SK-N-SH (cell line): Measurements from ENCODE around the gene MEGF10. TPM values are rescaled to one million over a fixed set of nuclear protein-coding genes. Genes with fewer than 3 reads are reported as not detected.

Experiments used
- CTCF ChIA-PET: fragments of 300-600, 350-600 bp; formaldehyde crosslinking; extraction: SDS; loops from one replicate; lab custom pipeline; 2021; lab: Yijun Ruan, JAX
- POLR2A ChIA-PET: fragments of 350-600 bp; sonication (Branson Sonifier 250); formaldehyde crosslinking; extraction: SDS; loops from one replicate; lab custom pipeline; 2020; ENCODE audit warnings: antibody characterized with exemption, inconsistent platforms; lab: Yijun Ruan, JAX
- DNase-seq: peaks from one replicate; pipeline ENCODE4 v3.0.0; 2012
- H2AFZ ChIP-seq: fragments of 200-600 bp; sonication (generic); 2 replicates; pipeline ENCODE4 v1.8.1; 2016; ENCODE audit warnings: antibody characterized with exemption, mild to moderate bottlenecking, low read depth
- H3F3A ChIP-seq: fragments of 200-600 bp; sonication (generic); replicated peaks from 2 replicates; pipeline ENCODE3; 2016; ENCODE audit warnings: antibody characterized with exemption, mild to moderate bottlenecking; ENCODE audit not compliant: insufficient read depth
- H3K27ac ChIP-seq, 2 experiments: fragments of 200-500 bp in 1 of 2; fragments of 200-600 bp in 1 of 2; sonication (Bioruptor generic) in 1 of 2; sonication (generic), shearing (Covaris generic) in 1 of 2; 2 replicates each; pipeline versions ENCODE4 v1.5.1 to v1.6.1; 2014 to 2016; ENCODE audit warnings: low read depth in 2 of 2, inconsistent platforms in 1 of 2, low read length in 1 of 2, mild to moderate bottlenecking in 1 of 2, mixed read lengths in 1 of 2
- H3K27me3 ChIP-seq: fragments of 200-600 bp; sonication (generic), shearing (Covaris generic); 2 replicates; pipeline ENCODE4 v1.6.1; 2016; ENCODE audit warnings: mixed run types; ENCODE audit not compliant: insufficient read depth
- H3K36me3 ChIP-seq, 2 experiments: fragments of 200-500 bp in 1 of 2; fragments of 200-600 bp in 1 of 2; sonication (Bioruptor generic) in 1 of 2; sonication (generic) in 1 of 2; replicated peaks in 1 of 2; 2 replicates each; pipeline versions ENCODE3 to v1.5.1; 2014 to 2016; ENCODE audit warnings: low read length in 1 of 2, mild to moderate bottlenecking in 1 of 2; ENCODE audit not compliant: insufficient read depth in 2 of 2, control insufficient read depth in 1 of 2
- H3K4me1 ChIP-seq, 2 experiments: fragments of 200-500 bp in 1 of 2; fragments of 200-600 bp in 1 of 2; sonication (Bioruptor generic) in 1 of 2; sonication (generic), shearing (Covaris generic) in 1 of 2; 2 replicates each; pipeline versions ENCODE4 v1.5.1 to v1.6.1; 2014 to 2016; ENCODE audit warnings: low read depth in 1 of 2, low read length in 1 of 2, mixed run types in 1 of 2; ENCODE audit not compliant: insufficient read depth in 2 of 2, control insufficient read depth in 1 of 2
- H3K4me2 ChIP-seq: fragments of 200-600 bp; sonication (generic), shearing (Covaris generic); 2 replicates; pipeline ENCODE4 v1.6.1; 2017; ENCODE audit warnings: mixed run types
- H3K4me3 ChIP-seq, 2 experiments: fragments of 200-500 bp in 1 of 2; fragments of 200-600 bp in 1 of 2; sonication (Bioruptor generic) in 1 of 2; sonication (generic), shearing (Covaris generic) in 1 of 2; 2 replicates each; pipeline versions ENCODE4 v1.5.1 to v1.8.1; 2014 to 2016; ENCODE audit warnings: low read depth in 2 of 2, inconsistent platforms in 1 of 2, low read length in 1 of 2, mild to moderate bottlenecking in 1 of 2, mixed read lengths in 1 of 2, moderate library complexity in 1 of 2
- H3K79me2 ChIP-seq: fragments of 200-600 bp; sonication (generic); 2 replicates; pipeline ENCODE4 v1.8.1; 2017; ENCODE audit warnings: mild to moderate bottlenecking; ENCODE audit not compliant: insufficient read depth
- H3K9ac ChIP-seq: fragments of 200-600 bp; sonication (generic); 2 replicates; pipeline ENCODE4 v1.6.1; 2017; ENCODE audit warnings: mixed run types
- H3K9me2 ChIP-seq: fragments of 200-600 bp; sonication (generic); 2 replicates; pipeline ENCODE4 v1.6.1; 2017; ENCODE audit warnings: mixed run types
- H3K9me3 ChIP-seq: fragments of 200-600 bp; sonication (generic); 2 replicates; pipeline ENCODE4 v1.6.1; 2017; ENCODE audit warnings: mixed run types, mild to moderate bottlenecking, moderate library complexity
- H4K20me1 ChIP-seq: fragments of 200-600 bp; sonication (generic); 2 replicates; pipeline ENCODE4 v1.6.1; 2017; ENCODE audit warnings: mild to moderate bottlenecking, mixed run types; ENCODE audit not compliant: insufficient read depth
- CHD2 ChIP-seq: fragments of 150-350 bp; IDR thresholded peaks from 2 replicates; pipeline ENCODE4 v1.6.1; 2018; ENCODE audit warnings: low read length; ENCODE audit not compliant: partially characterized antibody
- EP300 ChIP-seq, 2 experiments: IDR thresholded peaks; 2 replicates each; pipeline versions ENCODE4 v1.4.0 to v1.6.1; 2012; ENCODE audit warnings: borderline replicate concordance in 1 of 2, low read depth in 1 of 2, low read length in 1 of 2
- EZH2phosphoT487 ChIP-seq: fragments of 200-600 bp; sonication (generic); IDR thresholded peaks from 2 replicates; pipeline ENCODE4 v1.6.1; 2017; ENCODE audit warnings: low read depth, mixed run types, mild to moderate bottlenecking, antibody characterized with exemption, moderate library complexity, borderline replicate concordance
- FOSL2 ChIP-seq: IDR thresholded peaks from 2 replicates; pipeline ENCODE4 v1.4.0; 2012; ENCODE audit warnings: low read depth, mild to moderate bottlenecking, moderate library complexity, borderline replicate concordance
- FOXM1 ChIP-seq: IDR thresholded peaks from 2 replicates; pipeline ENCODE4 v1.4.0; 2012; ENCODE audit warnings: low read depth, mild to moderate bottlenecking
- GABPA ChIP-seq: IDR thresholded peaks from 2 replicates; pipeline ENCODE4 v1.4.0; 2012; ENCODE audit warnings: low read depth, mild to moderate bottlenecking
- GATA2 ChIP-seq: sonication (generic); formaldehyde crosslinking; IDR thresholded peaks from 2 replicates; pipeline ENCODE4 v1.5.0; 2020; ENCODE audit warnings: mild to moderate bottlenecking, missing genetic modification reagents
- MEF2A ChIP-seq: IDR thresholded peaks from 2 replicates; pipeline ENCODE4 v1.4.0; 2012; ENCODE audit warnings: low read depth, borderline replicate concordance
- MXI1 ChIP-seq: IDR thresholded peaks from 2 replicates; pipeline ENCODE4 v1.6.1; 2012; ENCODE audit warnings: mild to moderate bottlenecking, low read depth, low read length, improper control_type of control experiment
- NFIC ChIP-seq: IDR thresholded peaks from 2 replicates; pipeline ENCODE4 v1.4.0; 2012; ENCODE audit warnings: borderline replicate concordance
- NRF1 ChIP-seq: IDR thresholded peaks from 2 replicates; pipeline ENCODE4 v1.6.1; 2012; ENCODE audit warnings: low read depth, mild to moderate bottlenecking, low read length
- POLR2AphosphoS5 ChIP-seq: IDR thresholded peaks from 2 replicates; pipeline ENCODE4 v1.6.1; 2012; ENCODE audit warnings: low read depth, low read length
- RAD21 ChIP-seq: IDR thresholded peaks from 2 replicates; pipeline ENCODE4 v1.6.1; 2012; ENCODE audit warnings: mild to moderate bottlenecking, low read length
- RFX5 ChIP-seq: IDR thresholded peaks from 2 replicates; pipeline ENCODE4 v1.6.1; 2012; ENCODE audit warnings: mild to moderate bottlenecking, improper control_type of control experiment, low read length
- SIN3A ChIP-seq: IDR thresholded peaks from 2 replicates; pipeline ENCODE4 v1.6.1; 2012; ENCODE audit warnings: low read depth, mild to moderate bottlenecking, low read length, moderate library complexity, borderline replicate concordance
- SMC3 ChIP-seq: IDR thresholded peaks from 2 replicates; pipeline ENCODE4 v1.6.1; 2012; ENCODE audit warnings: low read depth, low read length, improper control_type of control experiment
- TAF1 ChIP-seq: IDR thresholded peaks from 2 replicates; pipeline ENCODE4 v1.6.1; 2012; ENCODE audit warnings: low read depth, mild to moderate bottlenecking, low read length, moderate library complexity, borderline replicate concordance
- TEAD4 ChIP-seq: IDR thresholded peaks from 2 replicates; pipeline ENCODE4 v1.4.0; 2012; ENCODE audit warnings: mild to moderate bottlenecking, borderline replicate concordance; ENCODE audit not compliant: insufficient read depth
- WGBS: methylation state at CpG from one replicate; pipeline ENCODE4 v1.1.6; 2017; ENCODE audit warnings: low lambda C conversion rate; 5-methylcytosine and 5-hydroxymethylcytosine counted together
- polyA plus RNA-seq, 3 experiments: library from polyadenylated mRNA; depleted of rRNA; stranded (reverse); fragments of >200 nt; gene quantifications; 2 replicates each; pipeline ENCODE4 v1.2.3, GENCODE V29; 2012
- TF ChIP-seq, protein P1 (sequence below): IDR thresholded peaks from 2 replicates; pipeline ENCODE4; 2012
- TF ChIP-seq, protein P2 (sequence below): IDR thresholded peaks from 2 replicates; pipeline ENCODE4 v1.4.0; 2012; ENCODE audit warnings: low read depth, borderline replicate concordance
- TF ChIP-seq, protein P3 (sequence below): fragments of 150-350 bp; IDR thresholded peaks from 2 replicates; pipeline ENCODE4 v1.6.1; 2017; ENCODE audit warnings: antibody characterized with exemption, low read length, low read depth, borderline replicate concordance
- TF ChIP-seq, protein P4 (sequence below): IDR thresholded peaks from 2 replicates; pipeline ENCODE4 v1.4.0; 2012; ENCODE audit warnings: low read depth
- TF ChIP-seq, protein P5 (sequence below): fragments of 150-350 bp; IDR thresholded peaks from 2 replicates; pipeline ENCODE4 v1.6.1; 2016; ENCODE audit warnings: mild to moderate bottlenecking, low read depth, low read length

MEGF10 gene
- polyA plus RNA-seq, 1 of the 3 experiments (the other 2 are of a cell fraction), result 1.1 TPM

DNA sequence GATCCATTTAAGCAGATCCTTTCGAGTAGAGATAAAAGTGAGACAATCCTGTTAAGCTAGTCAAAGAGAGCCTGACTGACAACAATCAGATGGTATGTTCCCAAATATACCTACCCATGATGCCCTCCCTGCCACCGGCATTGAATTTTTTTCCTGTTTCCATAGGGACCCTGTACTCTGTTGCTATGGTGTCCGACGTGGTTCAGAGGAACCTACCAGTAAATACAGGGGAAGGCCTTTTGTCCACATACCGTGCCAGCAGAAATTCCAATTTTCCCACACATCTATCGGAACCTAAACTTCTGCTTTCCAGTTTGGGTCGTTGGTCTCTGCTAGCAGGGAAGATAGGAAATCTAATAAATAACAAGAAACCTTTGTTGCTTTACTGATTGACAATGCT is 64.7 kb downstream of the MEGF10 start (continued):
- TF ChIP-seq GATA2 (CRISPR knock-in tag), result no peak
- TF ChIP-seq, protein P1, sequence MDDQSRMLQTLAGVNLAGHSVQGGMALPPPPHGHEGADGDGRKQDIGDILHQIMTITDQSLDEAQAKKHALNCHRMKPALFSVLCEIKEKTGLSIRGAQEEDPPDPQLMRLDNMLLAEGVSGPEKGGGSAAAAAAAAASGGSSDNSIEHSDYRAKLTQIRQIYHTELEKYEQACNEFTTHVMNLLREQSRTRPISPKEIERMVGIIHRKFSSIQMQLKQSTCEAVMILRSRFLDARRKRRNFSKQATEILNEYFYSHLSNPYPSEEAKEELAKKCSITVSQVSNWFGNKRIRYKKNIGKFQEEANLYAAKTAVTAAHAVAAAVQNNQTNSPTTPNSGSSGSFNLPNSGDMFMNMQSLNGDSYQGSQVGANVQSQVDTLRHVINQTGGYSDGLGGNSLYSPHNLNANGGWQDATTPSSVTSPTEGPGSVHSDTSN, result no peak
- no peak for TF ChIP-seq NFIC
- TF ChIP-seq EP300 (IDR thresholded peaks at IDR 0.05; ENCODE audit: borderline replicate concordance in 1 of 2, low read depth in 1 of 2, low read length in 1 of 2), result no peak
- no peak for TF ChIP-seq TEAD4
- no peak for TF ChIP-seq RFX5
- TF ChIP-seq NRF1, result no peak
- TF ChIP-seq FOSL2, result no peak
- TF ChIP-seq TAF1, result no peak
- TF ChIP-seq, protein P2, sequence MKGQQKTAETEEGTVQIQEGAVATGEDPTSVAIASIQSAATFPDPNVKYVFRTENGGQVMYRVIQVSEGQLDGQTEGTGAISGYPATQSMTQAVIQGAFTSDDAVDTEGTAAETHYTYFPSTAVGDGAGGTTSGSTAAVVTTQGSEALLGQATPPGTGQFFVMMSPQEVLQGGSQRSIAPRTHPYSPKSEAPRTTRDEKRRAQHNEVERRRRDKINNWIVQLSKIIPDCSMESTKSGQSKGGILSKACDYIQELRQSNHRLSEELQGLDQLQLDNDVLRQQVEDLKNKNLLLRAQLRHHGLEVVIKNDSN, result no peak
- TF ChIP-seq POLR2AphosphoS5, result no peak

DNA sequence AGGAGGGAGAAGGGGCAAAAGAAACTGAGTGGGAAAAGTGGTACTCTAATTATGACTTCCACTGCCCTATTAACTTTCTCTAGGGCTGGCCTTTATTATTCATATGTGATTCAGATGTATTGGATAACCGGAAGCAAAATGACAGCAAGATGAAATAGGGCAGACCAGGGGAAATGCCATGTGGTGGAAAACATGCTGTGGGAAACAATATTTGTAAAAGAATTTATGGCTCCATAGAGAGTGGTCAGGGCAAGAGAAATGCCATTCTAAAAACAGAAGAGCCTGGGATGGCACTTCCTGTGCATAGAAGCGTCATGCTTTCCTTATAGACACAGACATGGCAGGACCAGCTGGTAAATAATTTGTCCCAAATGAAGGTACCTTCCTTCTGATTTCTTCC is 67.7 kb downstream of the MEGF10 start:
- POLR2A ChIA-PET, result no interaction called here
- Histone ChIP-seq H3K27me3 (no peaks in the 10 kb centered on the region), H3K4me2 (peak overlapping the region; percentile 41; the same call in 1 of the 2 replicates)
- TF ChIP-seq CHD2 (no peak), MXI1 (no peak), GATA2 (CRISPR knock-in tag) (no peak), RFX5 (no peak), FOSL2 (peak; percentile 70; the same call in 1 of the 2 replicates), GABPA (no peak), EP300 (IDR thresholded peaks at IDR 0.05; ENCODE audit: borderline replicate concordance in 1 of 2, low read depth in 1 of 2, low read length in 1 of 2) (peak in 1 of 2 experiments; percentile 88; a peak in 2 of 4 replicates), MEF2A (peak; percentile 91), FOXM1 (peak; percentile 60; the same call in 1 of the 2 replicates), RAD21 (no peak), SMC3 (no peak), SIN3A (peak; percentile 68; the same call in 1 of the 2 replicates), POLR2AphosphoS5 (peak; percentile 83; the same call in 1 of the 2 replicates), EZH2phosphoT487 (no peak)
- TF ChIP-seq, protein P3, sequence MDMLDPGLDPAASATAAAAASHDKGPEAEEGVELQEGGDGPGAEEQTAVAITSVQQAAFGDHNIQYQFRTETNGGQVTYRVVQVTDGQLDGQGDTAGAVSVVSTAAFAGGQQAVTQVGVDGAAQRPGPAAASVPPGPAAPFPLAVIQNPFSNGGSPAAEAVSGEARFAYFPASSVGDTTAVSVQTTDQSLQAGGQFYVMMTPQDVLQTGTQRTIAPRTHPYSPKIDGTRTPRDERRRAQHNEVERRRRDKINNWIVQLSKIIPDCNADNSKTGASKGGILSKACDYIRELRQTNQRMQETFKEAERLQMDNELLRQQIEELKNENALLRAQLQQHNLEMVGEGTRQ, result no peak
- TF ChIP-seq, protein P4, sequence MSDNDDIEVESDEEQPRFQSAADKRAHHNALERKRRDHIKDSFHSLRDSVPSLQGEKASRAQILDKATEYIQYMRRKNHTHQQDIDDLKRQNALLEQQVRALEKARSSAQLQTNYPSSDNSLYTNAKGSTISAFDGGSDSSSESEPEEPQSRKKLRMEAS, result peak; percentile 89
- TF ChIP-seq, protein P1, result peak; percentile 97
- TF ChIP-seq, protein P5, sequence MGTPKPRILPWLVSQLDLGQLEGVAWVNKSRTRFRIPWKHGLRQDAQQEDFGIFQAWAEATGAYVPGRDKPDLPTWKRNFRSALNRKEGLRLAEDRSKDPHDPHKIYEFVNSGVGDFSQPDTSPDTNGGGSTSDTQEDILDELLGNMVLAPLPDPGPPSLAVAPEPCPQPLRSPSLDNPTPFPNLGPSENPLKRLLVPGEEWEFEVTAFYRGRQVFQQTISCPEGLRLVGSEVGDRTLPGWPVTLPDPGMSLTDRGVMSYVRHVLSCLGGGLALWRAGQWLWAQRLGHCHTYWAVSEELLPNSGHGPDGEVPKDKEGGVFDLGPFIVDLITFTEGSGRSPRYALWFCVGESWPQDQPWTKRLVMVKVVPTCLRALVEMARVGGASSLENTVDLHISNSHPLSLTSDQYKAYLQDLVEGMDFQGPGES, result no peak

More for the DNA sequence above, 67.7 kb downstream of the MEGF10 start:
- 14% methylated on average over 2 of the region's 2 CpGs for WGBS
- peaks cover 0 to 18% of the 10 kb centered on the region in 2 experiments; a peak in 1 of 4 replicates for H3K4me1 ChIP-seq
- H2AFZ ChIP-seq, result peak overlapping the region; percentile 69; the same call in 1 of the 2 replicates
- H3K36me3 ChIP-seq, result no peaks in the 10 kb centered on the region
- H3K79me2 ChIP-seq, result no peaks in the 10 kb centered on the region
- peak overlapping the region; percentile 80 to 99; a peak in 3 of 4 replicates for H3K27ac ChIP-seq
- 0 out of 4 replicates have a peak overlapping the region, but pooled peaks of 1 of the 2 experiments have one; percentile 4 for H3K4me3 ChIP-seq
- CTCF ChIA-PET, result interaction anchor here (1.4 kb wide), 1 partner anchor 16 kb away, joined by 4 read pairs; no protein-coding TSS in a partner anchor
- peaks cover 12% of the 10 kb centered on the region for H3F3A ChIP-seq
- no peaks in the 10 kb centered on the region for H4K20me1 ChIP-seq
- peak overlapping the region; percentile 50; the same call in 1 of the 2 replicates for H3K9ac ChIP-seq
- H3K9me3 ChIP-seq, result no peaks in the 10 kb centered on the region
- DNase-seq, result no peak
- no peaks in the 10 kb centered on the region for H3K9me2 ChIP-seq
